GM15510 (cell line): ENCODE measurements around the gene CNIH1.

Source experiments
- POLR2A ChIP-seq: IDR thresholded peaks from 3 replicates; pipeline ENCODE4 v1.6.1; 2011; ENCODE audit warnings: borderline replicate concordance; ENCODE audit not compliant: insufficient read length; ENCODE audit errors: extremely low read depth

CNIH1 gene

GRCh38 chr14:54440873-54441868 is at the start of gene CNIH1:
Gene CNIH1, minus strand, starts transcription at chr14:54441374. Its CDS starts 47 bp downstream, at chr14:54441327.
- peak; percentile 88 for TF ChIP-seq POLR2A

- no peak for TF ChIP-seq POLR2A
Measured at GRCh38 chr14:54490445-54491175, 49.4 kb upstream of the CNIH1 start.

GRCh38 chr14:54489731-54490444 is 48.7 kb upstream of the CNIH1 start:
- TF ChIP-seq POLR2A: no peak

- TF ChIP-seq POLR2A: no peak
Measured at GRCh38 chr14:54489318-54489683, 48.1 kb upstream of the CNIH1 start.

GRCh38 chr14:54488646-54489317 is 47.6 kb upstream of the CNIH1 start, which contains the start of gene GMFB:
Gene GMFB, minus strand, starts transcription at chr14:54488980. Its CDS starts 53 bp downstream, at chr14:54488927.
- peak; percentile 83 for TF ChIP-seq POLR2A

- TF ChIP-seq POLR2A: no peak
Measured at GRCh38 chr14:54488318-54488645, 47.1 kb upstream of the CNIH1 start.

- TF ChIP-seq POLR2A: no peak
Measured at GRCh38 chr14:54487771-54488170, 46.6 kb upstream of the CNIH1 start.

GRCh38 chr14:54486685-54487084 is 45.5 kb upstream of the CNIH1 start:
- TF ChIP-seq POLR2A: no peak

GRCh38 chr14:54483846-54484245 is 42.7 kb upstream of the CNIH1 start:
- no peak for TF ChIP-seq POLR2A

- TF ChIP-seq POLR2A: no peak
Measured at GRCh38 chr14:54483073-54483745, 42.0 kb upstream of the CNIH1 start.

- TF ChIP-seq POLR2A: no peak
Measured at GRCh38 chr14:54481695-54482094, 40.5 kb upstream of the CNIH1 start.

- TF ChIP-seq POLR2A: no peak
Measured at GRCh38 chr14:54480830-54481562, 39.8 kb upstream of the CNIH1 start.

- TF ChIP-seq POLR2A: no peak
Measured at GRCh38 chr14:54478636-54479215, 37.6 kb upstream of the CNIH1 start.
